ENCODE results near the gene TMEM51. TPM values are rescaled to one million over a fixed set of nuclear protein-coding genes. Genes with fewer than 3 reads are reported as not detected.

TMEM51 gene
- total and polyA plus RNA-seq, 2 of the 4 experiments (the other 2 are of a cell fraction): 2.7 to 10.2 TPM

GRCh38 chr1:15187175-15188129, 33.9 kb downstream of the TMEM51 start (continued):
- no peak for TF ChIP-seq ELK1 (IDR thresholded peaks at IDR 0.05; ENCODE audit: borderline replicate concordance, low read depth, low read length)

DNA sequence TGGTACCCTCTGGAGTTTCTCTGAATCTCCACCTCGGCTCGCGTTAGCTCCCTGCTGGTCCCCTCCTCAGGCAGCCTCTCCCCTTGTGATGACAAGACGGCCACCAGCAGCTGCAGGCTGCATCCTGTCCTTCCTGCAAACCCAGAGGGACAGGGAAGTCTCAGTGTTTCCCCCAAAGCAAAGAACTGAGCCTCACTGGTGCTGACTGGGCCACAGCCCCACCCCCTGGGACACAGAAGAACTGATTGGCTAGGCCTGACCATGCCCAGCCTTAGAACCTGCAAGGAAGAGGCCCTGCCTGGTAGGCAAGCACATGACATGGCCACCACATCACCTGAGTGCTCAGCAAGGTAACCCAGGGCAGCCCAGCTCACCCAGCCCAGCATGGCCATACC, 34.6 kb downstream of the TMEM51 start:
- intact Hi-C loops (cut with micrococcal nuclease): no loop called here
- no CpG with 5 or more reads among the region's 4 CpGs for WGBS, 2 experiments (ENCODE audit: extremely low coverage in 2 of 2, insufficient read length in 1 of 2)
- H2AFZ ChIP-seq (replicated peaks; ENCODE audit: low read length, poor library complexity): no peak overlapping the region

More for the DNA sequence above, 34.6 kb downstream of the TMEM51 start:
- H3K79me1 ChIP-seq (ENCODE audit: low read depth in 1 of 2, low read length in 2 of 2): peaks cover 51 to 87% of the 10 kb centered on the region in 2 experiments
- no TSS peak for BruUV-seq (replicated peaks)
- peak overlapping the region; percentile 53 for H2AK9ac ChIP-seq (replicated peaks; ENCODE audit: low read depth, low read length, poor library complexity)
- peaks cover 16% of the 10 kb centered on the region for H4K20me1 ChIP-seq (ENCODE audit: insufficient read depth, low read length)
- no peak overlapping the region for H2BK120ac ChIP-seq (ENCODE audit: low read depth, low read length)
- peak overlapping the region; percentile 7 for H2BK5ac ChIP-seq (ENCODE audit: low read depth, low read length, poor library complexity, severe bottlenecking)
- H3K27me3 ChIP-seq (ENCODE audit: control insufficient read depth, insufficient read depth, low read length): no peaks in the 10 kb centered on the region
- in situ Hi-C loops (cut with MboI; ENCODE audit: low sequenced_read_pairs): no loop called here
- peak overlapping the region; percentile 42; the same call in 1 of the 2 replicates for H3K27ac ChIP-seq (ENCODE audit: insufficient read depth, low read length)
- no peak overlapping the region for H3K14ac ChIP-seq (replicated peaks; ENCODE audit: low read depth, low read length)
- H3K4me2 ChIP-seq (ENCODE audit: low read depth, low read length): no peak overlapping the region
- H2BK20ac ChIP-seq (ENCODE audit: low read depth, low read length): no peak overlapping the region; the same call in 1 of the 2 replicates
- H3K4me3 ChIP-seq (ENCODE audit: insufficient read depth, low read depth, low read length): no peak overlapping the region
- H2BK15ac ChIP-seq (ENCODE audit: low read depth, low read length): no peak overlapping the region
- ChIA-PET POLR2A (ENCODE audit: unreplicated experiment) (no interaction called here), CTCF (no interaction called here)
- no peaks in the 10 kb centered on the region for H3K9me3 ChIP-seq (ENCODE audit: control insufficient read depth, insufficient read depth, low read length)
- H4K8ac ChIP-seq (ENCODE audit: low read depth in 2 of 2, low read length in 2 of 2): no peak overlapping the region
- no peaks in the 10 kb centered on the region for H3K36me3 ChIP-seq (ENCODE audit: control insufficient read depth, insufficient read depth, low read length)
- H4K5ac ChIP-seq (ENCODE audit: low read depth, low read length): peak overlapping the region; percentile 47; the same call in 1 of the 2 replicates
- peak overlapping the region; percentile 19; the same call in 1 of the 2 replicates for H3K4ac ChIP-seq (ENCODE audit: low read depth, low read length)
- peak overlapping the region; percentile 78 for H2AK5ac ChIP-seq (ENCODE audit: low read depth, low read length)
- no peak overlapping the region for H3K56ac ChIP-seq (ENCODE audit: extremely low read depth, insufficient read depth, low read length)
- no peak overlapping the region for H4K91ac ChIP-seq (ENCODE audit: insufficient read depth, low read depth, low read length)
- H3K9ac ChIP-seq (ENCODE audit: low read depth, low read length): no peak overlapping the region
- TF ChIP-seq RAD21 (IDR thresholded peaks at IDR 0.05; ENCODE audit: low read length) (no peak), CEBPB (IDR thresholded peaks at IDR 0.05; ENCODE audit: low read depth, low read length) (no peak), FOS (IDR thresholded peaks at IDR 0.05; ENCODE audit: low read depth, low read length) (no peak), SMC3 (IDR thresholded peaks at IDR 0.05; ENCODE audit: low read depth, low read length) (no peak), USF2 (IDR thresholded peaks at IDR 0.05; ENCODE audit: low read depth, low read length) (no peak), NFE2L2 (IDR thresholded peaks at IDR 0.05; ENCODE audit: low read depth, low read length) (no peak), BHLHE40 (IDR thresholded peaks at IDR 0.05; ENCODE audit: low read depth, low read length) (no peak), MXI1 (IDR thresholded peaks at IDR 0.05; ENCODE audit: borderline replicate concordance, low read depth, low read length) (no peak), RFX5 (IDR thresholded peaks at IDR 0.05; ENCODE audit: low read depth, low read length) (no peak), MAFK (IDR thresholded peaks at IDR 0.05; ENCODE audit: low read depth, low read length) (no peak)
- peaks cover 41% of the 10 kb centered on the region for H3K9me1 ChIP-seq (ENCODE audit: insufficient read depth, low read length)
- dilution Hi-C loops (cut with HindIII; ENCODE audit: low sequenced_read_pairs, unreplicated experiment): no loop called here
- ATAC-seq (ENCODE audit: low read depth) (no peak), DNase-seq (no peak)
- H3K4me1 ChIP-seq (ENCODE audit: control insufficient read depth, insufficient read depth, low read length): peaks cover 33% of the 10 kb centered on the region
- H3K18ac ChIP-seq (ENCODE audit: low read depth, low read length): no peak overlapping the region; the same call in 1 of the 2 replicates
- H3K23ac ChIP-seq (ENCODE audit: low read depth, low read length): no peak overlapping the region

Data from IMR-90 (cell line).